Kidney tubule cell (primary cell): Measurements from ENCODE around the gene CLPTM1L.
"Not testable (repeated sequence)": the region's sequence is repeated elsewhere in the genome, so short reads cannot be mapped to it uniquely, and the experiment has no call there.

Source experiments
- DNase-seq: peaks from one replicate; pipeline ENCODE4 v3.0.0-alpha.2; 2018; ENCODE audit warnings: low spot score

The CLPTM1L gene

DNA sequence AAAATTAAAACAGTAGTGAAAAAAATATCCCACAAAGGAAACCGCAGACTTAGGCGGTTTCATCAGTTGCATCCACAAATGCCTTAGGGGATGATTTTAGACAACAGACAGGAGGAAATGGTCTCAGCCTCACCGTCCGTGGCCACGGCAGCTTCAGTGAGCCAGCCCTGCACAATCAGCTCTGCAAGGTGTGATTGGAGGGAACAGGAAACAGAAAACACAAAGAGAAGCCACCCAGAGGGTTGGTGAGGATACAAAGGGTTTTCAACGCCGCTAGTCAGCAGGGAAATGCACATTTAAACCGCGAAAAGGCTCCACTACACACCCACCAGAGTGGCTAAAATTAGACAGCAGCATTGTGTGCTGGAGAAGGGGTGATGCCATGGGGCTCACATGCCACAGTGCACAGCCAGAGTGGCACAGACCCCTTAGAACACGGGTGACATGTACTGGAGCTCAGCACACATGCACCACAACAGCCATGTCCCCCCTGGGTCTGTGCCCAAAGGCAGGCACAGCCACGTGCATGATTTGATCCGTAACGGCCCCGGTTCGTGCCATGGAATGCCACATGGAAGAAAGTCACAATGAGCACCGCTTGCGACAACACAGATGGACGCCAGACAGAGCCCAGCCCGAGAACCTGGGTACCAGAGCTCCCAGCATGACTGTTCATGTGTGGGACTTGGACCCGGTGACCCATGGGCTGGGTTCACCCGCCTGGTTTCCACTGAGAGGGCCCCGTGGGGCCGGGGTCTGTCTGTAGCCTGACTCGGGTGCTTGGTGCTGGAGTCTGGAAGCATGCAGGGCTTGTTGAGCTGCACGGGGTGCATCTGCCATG, 31.7 kb downstream of the CLPTM1L start:
- no peak for DNase-seq

DNA sequence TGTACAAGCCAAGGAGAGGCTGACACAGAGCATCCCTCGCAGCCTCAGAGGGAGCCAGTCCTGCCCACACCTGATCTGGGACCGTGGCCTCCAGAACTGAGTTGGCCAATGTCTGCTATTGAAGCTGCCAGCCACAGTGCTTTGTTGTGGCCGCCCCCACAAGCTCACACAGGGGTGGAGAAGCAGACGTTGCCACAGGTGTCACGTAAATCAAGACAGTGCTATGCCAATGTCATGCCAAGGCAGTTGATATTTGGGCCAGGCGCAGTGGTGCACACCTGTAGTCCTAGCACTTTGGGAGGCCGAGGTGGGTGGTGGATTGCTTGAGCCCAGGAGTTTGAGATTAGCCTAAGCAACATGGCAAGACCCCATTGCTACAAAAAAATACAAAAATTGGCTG, 32.7 kb downstream of the CLPTM1L start:
- no peak for DNase-seq

DNA sequence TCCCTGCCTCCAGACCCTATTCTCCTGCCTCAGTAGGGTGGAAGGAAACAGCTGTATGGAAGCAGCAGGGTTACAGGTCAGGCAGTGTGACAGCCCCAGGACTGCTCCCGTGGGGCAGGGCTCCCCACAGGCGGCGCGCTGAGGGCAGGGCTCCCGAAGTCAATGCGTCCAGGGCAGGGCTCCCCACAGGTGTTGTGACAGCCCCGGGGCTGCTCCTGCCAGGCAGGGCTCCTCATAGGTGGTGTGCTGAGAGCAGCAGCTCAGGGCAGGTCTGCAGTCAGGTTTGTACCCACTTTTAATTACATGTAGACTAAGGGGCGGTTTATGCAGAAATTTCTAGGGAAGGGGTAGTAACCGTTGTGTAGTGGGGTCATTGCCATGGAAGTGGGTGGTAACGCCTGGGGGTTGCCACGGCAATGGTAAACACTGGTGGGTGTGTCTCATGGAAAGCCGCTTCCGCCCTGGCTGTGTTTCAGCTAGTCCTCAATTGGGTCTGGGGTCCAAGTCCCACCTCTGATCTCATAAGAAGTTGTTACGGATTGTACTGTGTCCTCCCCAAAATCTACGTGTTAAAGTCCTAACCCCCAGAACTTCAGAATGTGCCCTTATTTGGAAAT, 33.4 kb downstream of the CLPTM1L start:
- DNase-seq: no peak

DNA sequence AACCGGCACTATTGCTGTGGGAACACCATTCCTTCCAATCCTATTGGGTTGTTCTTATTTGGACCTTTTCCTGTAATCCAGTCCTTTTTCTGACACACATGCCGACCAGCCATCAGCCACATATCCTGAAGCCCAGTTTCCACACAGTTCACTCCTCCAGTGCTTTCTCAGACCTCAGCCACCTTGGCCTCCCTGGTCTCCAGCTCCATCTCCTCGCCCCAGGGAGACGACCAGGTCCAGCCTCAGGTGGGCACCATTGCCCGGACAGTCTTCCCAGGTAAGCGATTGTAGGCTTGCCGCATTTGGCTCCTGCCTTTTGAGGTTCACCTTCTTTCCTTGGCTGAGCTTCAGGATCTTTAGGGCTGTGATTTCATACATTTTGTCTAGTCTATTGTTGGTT, 34.8 kb downstream of the CLPTM1L start:
- no peak for DNase-seq

DNA sequence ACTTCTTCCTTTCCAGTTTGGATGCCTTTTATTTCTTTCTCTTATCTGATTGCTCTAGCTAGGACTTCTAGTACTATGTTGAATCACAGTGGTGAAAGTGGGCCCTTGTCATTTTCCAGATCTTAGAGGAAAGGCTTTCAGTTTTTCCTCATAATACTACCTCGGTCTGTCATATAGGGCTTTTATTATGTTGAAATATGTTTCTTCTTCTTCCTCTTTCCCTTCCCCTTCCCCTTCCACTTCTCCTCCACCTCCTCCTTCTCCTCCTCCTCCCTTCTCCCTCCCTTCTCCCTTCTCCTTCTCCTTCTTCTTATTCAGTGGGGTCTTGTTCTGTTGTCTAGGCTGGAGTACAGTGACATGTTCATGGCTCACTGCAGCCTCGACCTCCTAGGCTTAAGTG, 40.9 kb downstream of the CLPTM1L start:
- DNase-seq: no peak

DNA sequence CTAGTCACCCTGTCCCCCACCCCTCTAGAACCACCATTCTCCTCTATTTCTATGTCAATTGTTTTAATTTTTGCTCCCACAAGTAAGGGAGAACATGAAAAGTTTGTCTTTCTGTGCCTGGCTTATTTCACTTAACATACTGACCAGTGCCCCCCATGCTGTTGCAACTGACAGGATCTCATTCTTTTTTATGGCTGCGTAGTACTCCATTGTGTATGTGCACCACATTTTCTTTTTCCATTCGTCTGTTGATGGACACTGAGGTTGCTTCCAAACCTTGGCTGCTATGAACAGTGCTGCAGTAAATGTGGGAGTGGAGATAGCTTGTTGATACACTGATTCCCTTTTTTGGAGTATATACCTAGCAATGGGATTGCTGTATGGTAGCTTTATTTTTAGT, 42.6 kb downstream of the CLPTM1L start:
- DNase-seq: no peak

DNA sequence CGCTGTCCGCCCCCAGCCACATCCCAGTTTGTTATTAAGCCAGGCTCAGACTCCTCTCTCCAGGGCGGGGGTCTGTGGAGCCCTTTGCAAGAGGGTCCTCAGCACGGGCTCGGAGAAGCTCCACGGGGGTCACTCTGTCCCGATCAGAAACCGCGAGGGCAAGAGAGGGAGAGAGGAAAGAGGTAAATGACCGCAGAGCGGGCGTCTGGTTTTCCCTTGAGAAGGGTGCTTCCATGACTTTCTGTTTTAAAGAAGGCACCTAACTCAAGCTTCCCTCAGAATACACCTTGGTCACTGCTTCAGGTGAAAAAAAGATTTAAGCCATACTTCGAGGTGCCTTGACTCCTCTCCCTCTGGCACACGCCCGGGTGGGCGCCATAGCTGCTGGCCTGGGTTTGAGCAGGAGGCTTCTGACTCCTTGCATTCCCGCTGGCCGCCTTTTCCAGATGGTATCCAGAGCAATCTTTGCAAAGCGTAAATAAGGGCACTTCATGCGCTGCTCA, 44.3 kb downstream of the CLPTM1L start:
- DNase-seq: no peak

DNA sequence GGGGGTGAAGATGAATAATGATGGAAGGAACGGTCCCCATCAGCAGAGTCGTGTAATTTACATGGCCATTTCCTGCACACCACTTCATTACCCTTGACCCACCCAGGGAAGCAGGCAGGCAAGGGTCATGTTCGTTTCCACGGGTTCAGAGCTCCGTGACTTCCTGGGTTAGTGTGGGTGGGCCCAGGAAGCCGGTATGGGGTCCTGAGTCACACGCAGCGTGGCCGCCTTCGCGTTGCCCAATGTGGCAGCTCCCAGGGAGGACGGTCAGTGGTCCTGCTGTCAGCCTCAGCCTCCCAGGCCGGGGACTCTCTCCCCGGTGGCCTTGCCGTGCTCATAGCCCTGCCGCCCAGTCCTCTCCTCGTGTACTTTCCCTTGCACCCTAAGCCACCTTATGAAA, 44.9 kb downstream of the CLPTM1L start:
- DNase-seq: no peak

DNA sequence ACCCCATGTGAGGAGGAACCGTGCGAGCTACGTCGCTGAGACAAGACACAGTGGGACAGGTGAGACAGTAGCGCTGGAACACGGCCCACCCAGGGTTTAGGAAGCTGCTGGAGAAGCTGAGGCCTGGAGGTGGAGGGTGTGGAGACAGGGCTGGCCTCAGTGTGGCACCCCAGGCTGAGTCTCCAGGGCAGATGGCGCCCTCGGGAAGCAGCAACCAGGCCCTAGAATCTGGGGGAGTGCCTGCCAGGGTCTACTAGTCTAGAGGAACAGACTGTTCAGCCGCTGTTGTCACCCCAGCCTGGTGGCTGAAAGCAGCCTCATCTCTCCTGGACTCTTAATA, 45.4 kb downstream of the CLPTM1L start:
- DNase-seq: no peak

DNA sequence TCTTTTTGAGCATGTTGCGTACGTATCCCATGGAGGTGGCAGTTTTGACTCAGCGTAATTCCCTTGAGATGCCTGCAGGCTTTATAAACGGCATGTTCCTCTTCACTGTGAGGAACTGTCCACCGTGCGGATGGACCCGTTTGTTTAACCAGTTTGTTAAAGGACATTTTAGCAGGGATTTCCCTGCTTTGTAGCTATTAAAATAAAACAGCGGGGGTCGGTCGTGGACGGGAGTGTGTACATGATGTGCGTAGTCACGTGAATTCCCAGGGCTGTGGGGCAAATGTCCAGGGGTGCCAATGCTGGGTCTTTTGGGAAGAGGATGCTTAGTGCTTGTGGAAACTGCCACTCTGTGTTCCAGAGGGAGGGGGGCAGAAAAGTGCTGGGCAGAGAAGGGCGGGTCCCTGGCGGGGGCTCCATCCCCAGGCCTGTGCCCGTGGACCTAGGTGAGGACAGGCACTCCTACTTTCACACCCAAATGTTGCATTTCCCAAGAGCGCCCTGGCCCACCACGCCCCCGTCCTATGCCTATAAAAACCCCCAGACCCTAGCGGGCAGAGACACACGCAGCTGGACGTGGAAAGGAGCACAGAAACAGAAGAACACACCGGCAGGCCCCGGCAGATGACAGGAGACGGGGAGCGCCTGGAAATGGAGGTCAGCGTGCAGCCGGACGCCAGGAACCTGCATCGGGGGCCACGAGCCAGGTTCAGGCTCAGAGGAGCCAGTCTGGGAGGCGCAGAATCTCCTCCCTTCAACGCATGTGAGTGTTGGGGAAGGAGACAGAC, 46.0 kb downstream of the CLPTM1L start:
- no peak for DNase-seq

DNA sequence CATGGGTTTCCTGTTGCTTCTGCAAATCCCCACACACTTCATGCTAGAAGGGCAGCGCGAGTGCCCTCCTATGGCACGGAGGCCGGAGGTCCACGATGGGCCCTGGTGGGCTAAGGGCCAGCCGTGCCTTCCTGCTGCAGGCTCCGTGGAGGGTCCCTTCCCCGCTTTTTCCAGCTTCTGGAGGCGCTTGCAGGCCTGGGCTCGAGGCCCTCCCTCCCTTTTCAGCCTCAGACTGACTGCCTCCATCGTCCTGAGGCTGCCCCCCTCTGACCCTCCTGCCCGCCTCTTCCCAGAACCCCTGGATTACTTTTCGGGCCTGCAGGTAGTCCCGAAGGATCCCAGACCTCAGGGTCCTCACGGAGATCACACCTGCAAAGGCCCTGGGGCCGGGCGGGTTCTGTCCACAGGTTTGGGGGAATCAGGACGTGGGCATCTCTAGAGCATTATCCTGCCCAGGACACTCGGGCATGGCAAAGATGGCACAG, 46.8 kb downstream of the CLPTM1L start:
- no peak for DNase-seq

DNA sequence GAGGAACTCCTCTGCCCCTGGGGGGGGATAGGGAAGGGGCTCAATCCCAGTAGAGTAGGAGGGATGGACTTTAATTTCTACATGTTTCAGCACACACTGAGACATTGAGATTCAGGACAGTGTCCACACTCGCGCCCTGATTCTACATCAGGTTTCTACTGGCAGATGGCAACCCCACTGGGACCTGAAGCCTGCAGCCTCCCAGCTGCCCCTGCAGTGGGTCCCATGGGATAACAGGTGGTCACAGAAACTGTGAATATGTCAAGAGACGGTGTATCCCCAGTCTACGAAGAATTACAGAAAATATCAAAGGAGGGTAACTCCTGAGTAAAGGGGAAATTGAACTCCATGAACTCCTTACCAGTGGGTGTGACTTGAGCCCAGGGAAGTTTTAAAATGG, 47.7 kb downstream of the CLPTM1L start:
- no peak for DNase-seq

DNA sequence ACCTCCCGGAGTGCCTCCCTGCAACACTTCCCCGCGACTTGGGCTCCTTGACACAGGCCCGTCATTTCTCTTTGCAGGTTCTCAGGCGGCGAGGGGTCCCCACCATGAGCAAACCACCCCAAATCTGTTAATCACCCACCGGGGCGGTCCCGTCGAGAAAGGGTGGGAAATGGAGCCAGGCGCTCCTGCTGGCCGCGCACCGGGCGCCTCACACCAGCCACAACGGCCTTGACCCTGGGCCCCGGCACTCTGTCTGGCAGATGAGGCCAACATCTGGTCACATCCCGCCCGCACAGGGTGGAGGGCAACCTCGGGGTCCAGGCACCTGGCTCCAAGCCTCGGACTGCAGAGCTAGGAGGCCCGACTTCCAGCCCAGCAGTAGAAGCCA, 49.3 kb downstream of the CLPTM1L start:
- DNase-seq: no peak

DNA sequence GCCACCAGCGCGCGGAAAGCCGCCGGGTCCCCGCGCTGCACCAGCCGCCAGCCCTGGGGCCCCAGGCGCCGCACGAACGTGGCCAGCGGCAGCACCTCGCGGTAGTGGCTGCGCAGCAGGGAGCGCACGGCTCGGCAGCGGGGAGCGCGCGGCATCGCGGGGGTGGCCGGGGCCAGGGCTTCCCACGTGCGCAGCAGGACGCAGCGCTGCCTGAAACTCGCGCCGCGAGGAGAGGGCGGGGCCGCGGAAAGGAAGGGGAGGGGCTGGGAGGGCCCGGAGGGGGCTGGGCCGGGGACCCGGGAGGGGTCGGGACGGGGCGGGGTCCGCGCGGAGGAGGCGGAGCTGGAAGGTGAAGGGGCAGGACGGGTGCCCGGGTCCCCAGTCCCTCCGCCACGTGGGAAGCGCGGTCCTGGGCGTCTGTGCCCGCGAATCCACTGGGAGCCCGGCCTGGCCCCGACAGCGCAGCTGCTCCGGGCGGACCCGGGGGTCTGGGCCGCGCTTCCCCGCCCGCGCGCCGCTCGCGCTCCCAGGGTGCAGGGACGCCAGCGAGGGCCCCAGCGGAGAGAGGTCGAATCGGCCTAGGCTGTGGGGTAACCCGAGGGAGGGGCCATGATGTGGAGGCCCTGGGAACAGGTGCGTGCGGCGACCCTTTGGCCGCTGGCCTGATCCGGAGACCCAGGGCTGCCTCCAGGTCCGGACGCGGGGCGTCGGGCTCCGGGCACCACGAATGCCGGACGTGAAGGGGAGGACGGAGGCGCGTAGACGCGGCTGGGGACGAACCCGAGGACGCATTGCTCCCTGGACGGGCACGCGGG, 49.9 kb downstream of the CLPTM1L start, which contains the start of gene TERT:
TERT (minus strand) TSS at position 234 of the 815 bp plus-strand sequence; CDS start at position 155, 79 bp downstream.
- no peak for DNase-seq

DNA sequence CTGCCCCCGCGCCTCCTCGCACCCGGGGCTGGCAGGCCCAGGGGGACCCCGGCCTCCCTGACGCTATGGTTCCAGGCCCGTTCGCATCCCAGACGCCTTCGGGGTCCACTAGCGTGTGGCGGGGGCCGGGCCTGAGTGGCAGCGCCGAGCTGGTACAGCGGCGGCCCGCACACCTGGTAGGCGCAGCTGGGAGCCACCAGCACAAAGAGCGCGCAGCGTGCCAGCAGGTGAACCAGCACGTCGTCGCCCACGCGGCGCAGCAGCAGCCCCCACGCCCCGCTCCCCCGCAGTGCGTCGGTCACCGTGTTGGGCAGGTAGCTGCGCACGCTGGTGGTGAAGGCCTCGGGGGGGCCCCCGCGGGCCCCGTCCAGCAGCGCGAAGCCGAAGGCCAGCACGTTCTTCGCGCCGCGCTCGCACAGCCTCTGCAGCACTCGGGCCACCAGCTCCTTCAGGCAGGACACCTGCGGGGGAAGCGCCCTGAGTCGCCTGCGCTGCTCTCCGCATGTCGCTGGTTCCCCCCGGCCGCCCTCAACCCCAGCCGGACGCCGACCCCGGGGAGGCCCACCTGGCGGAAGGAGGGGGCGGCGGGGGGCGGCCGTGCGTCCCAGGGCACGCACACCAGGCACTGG, 50.6 kb downstream of the CLPTM1L start:
- DNase-seq: no peak

DNA sequence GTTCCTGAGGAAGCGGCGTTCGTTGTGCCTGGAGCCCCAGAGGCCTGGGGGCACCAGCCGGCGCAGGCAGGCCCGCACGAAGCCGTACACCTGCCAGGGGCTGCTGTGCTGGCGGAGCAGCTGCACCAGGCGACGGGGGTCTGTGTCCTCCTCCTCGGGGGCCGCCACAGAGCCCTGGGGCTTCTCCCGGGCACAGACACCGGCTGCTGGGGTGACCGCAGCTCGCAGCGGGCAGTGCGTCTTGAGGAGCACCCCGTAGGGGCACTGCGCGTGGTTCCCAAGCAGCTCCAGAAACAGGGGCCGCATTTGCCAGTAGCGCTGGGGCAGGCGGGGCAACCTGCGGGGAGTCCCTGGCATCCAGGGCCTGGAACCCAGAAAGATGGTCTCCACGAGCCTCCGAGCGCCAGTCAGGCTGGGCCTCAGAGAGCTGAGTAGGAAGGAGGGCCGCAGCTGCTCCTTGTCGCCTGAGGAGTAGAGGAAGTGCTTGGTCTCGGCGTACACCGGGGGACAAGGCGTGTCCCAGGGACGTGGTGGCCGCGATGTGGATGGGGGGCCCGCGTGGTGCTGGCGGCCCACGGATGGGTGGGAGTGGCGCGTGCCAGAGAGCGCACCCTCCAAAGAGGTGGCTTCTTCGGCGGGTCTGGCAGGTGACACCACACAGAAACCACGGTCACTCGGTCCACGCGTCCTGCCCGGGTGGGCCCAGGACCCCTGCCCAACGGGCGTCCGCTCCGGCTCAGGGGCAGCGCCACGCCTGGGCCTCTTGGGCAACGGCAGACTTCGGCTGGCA, 51.3 kb downstream of the CLPTM1L start:
- no peak for DNase-seq

DNA sequence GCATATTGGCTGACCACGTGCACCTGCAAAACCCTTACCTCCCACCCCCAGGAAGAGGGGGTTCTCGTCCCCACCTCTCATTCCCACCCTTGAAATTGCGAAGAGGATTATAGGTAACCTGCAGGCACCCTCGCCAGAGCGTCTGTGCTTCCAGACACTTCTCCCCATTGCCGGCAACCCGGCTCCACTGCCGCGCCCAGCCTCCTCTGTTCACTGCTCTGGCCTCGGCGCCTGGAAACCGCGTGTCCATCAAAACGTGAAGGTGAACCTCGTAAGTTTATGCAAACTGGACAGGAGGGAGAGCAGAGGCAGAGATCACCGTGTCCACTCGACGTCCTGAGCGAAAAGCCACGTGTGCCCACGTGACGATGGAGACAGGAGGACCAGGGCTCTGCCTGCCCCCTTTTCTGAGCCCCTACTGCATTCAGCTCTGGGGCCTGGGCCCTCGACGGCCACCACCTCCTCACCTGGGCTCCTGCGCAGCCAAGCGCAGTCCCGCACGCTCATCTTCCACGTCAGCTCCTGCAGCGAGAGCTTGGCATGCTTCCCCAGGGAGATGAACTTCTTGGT, 52.0 kb downstream of the CLPTM1L start:
- DNase-seq: no peak

DNA sequence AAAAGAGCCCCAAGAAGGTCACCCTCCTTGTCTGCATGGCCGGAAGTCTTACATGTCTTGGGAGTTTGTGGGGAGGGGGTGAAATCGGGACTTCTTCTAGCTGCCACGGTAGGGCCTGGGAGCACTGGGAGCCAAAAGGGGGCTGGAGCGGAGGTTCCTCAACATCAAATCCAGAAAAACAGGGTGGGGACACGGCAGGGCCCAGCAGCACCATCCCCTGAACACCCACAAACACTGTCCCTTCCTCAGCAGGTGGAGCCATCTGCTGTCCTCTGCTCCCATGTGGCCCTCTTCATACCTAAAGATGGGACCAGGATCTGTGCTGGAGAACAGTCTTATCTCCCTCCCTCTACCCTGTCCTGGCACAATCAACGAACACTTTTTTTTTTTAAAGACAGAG, 52.8 kb downstream of the CLPTM1L start:
- no peak for DNase-seq

DNA sequence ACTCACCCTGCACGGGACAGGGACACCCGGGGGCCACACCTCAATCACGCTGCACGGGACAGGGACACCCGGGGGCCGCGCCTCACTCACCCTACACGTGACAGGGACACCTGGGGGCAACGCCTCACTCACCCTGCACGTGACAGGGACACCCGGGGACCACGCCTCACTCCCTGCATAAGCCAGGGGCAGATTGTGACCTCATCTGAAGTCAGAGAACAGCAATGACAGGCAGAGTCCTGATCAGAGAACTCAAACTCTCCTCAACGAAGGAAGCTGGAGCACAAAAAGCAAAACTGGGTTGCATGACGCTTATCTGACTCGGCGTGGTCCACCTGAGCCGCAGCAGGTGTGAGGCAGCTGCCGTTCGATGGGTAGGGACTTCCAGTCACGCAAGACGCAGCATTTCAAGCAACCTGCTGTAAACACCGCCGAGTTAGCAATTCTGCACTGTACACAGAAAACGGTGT, 53.3 kb downstream of the CLPTM1L start:
- DNase-seq: no peak

DNA sequence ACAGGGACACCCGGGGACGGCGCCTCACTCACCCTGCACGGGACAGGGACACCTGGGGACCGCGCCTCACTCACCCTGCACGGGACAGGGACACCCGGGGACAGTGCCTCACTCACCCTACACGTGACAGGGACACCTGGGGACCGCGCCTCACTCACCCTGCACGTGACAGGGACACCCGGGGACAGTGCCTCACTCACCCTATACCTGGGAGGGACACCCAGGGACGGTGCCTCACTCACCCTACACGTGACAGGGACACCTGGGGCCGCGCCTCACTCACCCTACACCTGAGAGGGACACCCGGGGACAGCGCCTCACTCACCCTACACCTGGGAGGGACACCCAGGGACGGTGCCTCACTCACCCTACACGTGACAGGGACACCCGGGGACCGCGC, 53.9 kb downstream of the CLPTM1L start:
- DNase-seq: not testable (repeated sequence)
